HFFc6 (cell line): ENCODE data around the gene SCLY. TPM values are rescaled to one million over a fixed set of nuclear protein-coding genes. Genes with fewer than 3 reads are reported as not detected.

Experiments
- DNase-seq: peaks from one replicate; pipeline ENCODE4 v3.0.0-alpha.2; 2018
- H3K27ac Mint-ChIP-seq: 2 replicates; pipeline ENCODE4 v1.8.0; 2020; ENCODE audit warnings: mild to moderate bottlenecking, mixed read lengths
- H3K27me3 Mint-ChIP-seq: 2 replicates; pipeline ENCODE4 v1.8.0; 2021; ENCODE audit warnings: mild to moderate bottlenecking, moderate library complexity, mixed read lengths; ENCODE audit not compliant: insufficient read depth
- H3K36me3 Mint-ChIP-seq: 2 replicates; pipeline ENCODE4 v1.8.0; 2021; ENCODE audit warnings: low read depth, mixed read lengths
- H3K4me1 Mint-ChIP-seq: 2 replicates; pipeline ENCODE4 v1.8.0; 2020; ENCODE audit warnings: low read depth, mixed read lengths
- H3K4me3 Mint-ChIP-seq: 2 replicates; pipeline ENCODE4 v1.8.0; 2020; ENCODE audit warnings: mild to moderate bottlenecking, moderate library complexity, mixed read lengths
- H3K9me3 Mint-ChIP-seq: 2 replicates; pipeline ENCODE4 v1.8.0; 2020; ENCODE audit warnings: mild to moderate bottlenecking, mixed read lengths
- CTCF ChIP-seq: fragments of 200-600 bp; sonication (generic); IDR thresholded peaks from 2 replicates; pipeline ENCODE4 v1.5.0; 2021; ENCODE audit warnings: antibody characterized with exemption, mild to moderate bottlenecking
- total RNA-seq, 6 experiments: library from RNA; stranded (reverse); fragmentation: NEBNext Ultra II Directional; extraction: Animal tissue kit (Norgen Biotek cat#: 25700); gene quantifications; 2 replicates in 1 of 6; 3 replicates in 5 of 6; pipeline ENCODE4 v1.2.3, GENCODE V29; 2021

The SCLY gene
- total RNA-seq, 6 experiments from 2014 or later, result 11.3 to 16.4 (median 12.3) TPM

- Mint-ChIP-seq H3K9me3 (no peaks in the 10 kb centered on the region), H3K4me1 (peaks cover 22% of the 10 kb centered on the region), H3K27ac (peak overlapping the region; percentile 86), H3K27me3 (peaks cover 3% of the 10 kb centered on the region), H3K4me3 (peak overlapping the region; percentile 90), H3K36me3 (peaks cover 15% of the 10 kb centered on the region)
- no peak for TF ChIP-seq CTCF
- DNase-seq, result no peak
Measured at GRCh38 chr2:238060096-238060541, 682 bp upstream of the SCLY start.

- H3K9me3 Mint-ChIP-seq, result no peaks in the 10 kb centered on the region
- H3K4me3 Mint-ChIP-seq, result peak overlapping the region; percentile 90
- H3K4me1 Mint-ChIP-seq, result peaks cover 22% of the 10 kb centered on the region
- H3K27me3 Mint-ChIP-seq, result peaks cover 3% of the 10 kb centered on the region
- H3K27ac Mint-ChIP-seq, result peak overlapping the region; percentile 76
- no peak for TF ChIP-seq CTCF
- peak; percentile 22 for DNase-seq
- H3K36me3 Mint-ChIP-seq, result peaks cover 21% of the 10 kb centered on the region
Measured at GRCh38 chr2:238061315-238062202, 758 bp downstream of the SCLY start.

GRCh38 chr2:238063414-238064189 lies 2.8 kb downstream of the SCLY start:
- Mint-ChIP-seq H3K27me3 (peaks cover 2% of the 10 kb centered on the region), H3K9me3 (no peaks in the 10 kb centered on the region), H3K27ac (no peak overlapping the region), H3K36me3 (peaks cover 23% of the 10 kb centered on the region), H3K4me1 (peaks cover 22% of the 10 kb centered on the region), H3K4me3 (no peak overlapping the region)
- DNase-seq, result no peak
- no peak for TF ChIP-seq CTCF

- no peak for DNase-seq
- no peak overlapping the region for H3K27ac Mint-ChIP-seq
- H3K36me3 Mint-ChIP-seq, result peaks cover 18% of the 10 kb centered on the region
- H3K9me3 Mint-ChIP-seq, result no peaks in the 10 kb centered on the region
- no peak for TF ChIP-seq CTCF
- H3K27me3 Mint-ChIP-seq, result no peaks in the 10 kb centered on the region; the same call in 1 of the 2 replicates
- H3K4me1 Mint-ChIP-seq, result peaks cover 19% of the 10 kb centered on the region
- H3K4me3 Mint-ChIP-seq, result no peak overlapping the region
Measured at GRCh38 chr2:238064376-238064775, 3.6 kb downstream of the SCLY start.

GRCh38 chr2:238065071-238065846 lies 4.5 kb downstream of the SCLY start:
- peaks cover 11% of the 10 kb centered on the region for H3K4me1 Mint-ChIP-seq
- no peaks in the 10 kb centered on the region for H3K9me3 Mint-ChIP-seq
- no peaks in the 10 kb centered on the region for H3K27me3 Mint-ChIP-seq
- peaks cover 12% of the 10 kb centered on the region for H3K36me3 Mint-ChIP-seq
- DNase-seq, result no peak
- no peak overlapping the region for H3K4me3 Mint-ChIP-seq
- no peak overlapping the region for H3K27ac Mint-ChIP-seq
- no peak for TF ChIP-seq CTCF
